HEK293 (cell line): ENCODE measurements around the gene DCHS1.

Experiments used
- GLIS1 ChIP-seq: fragments of 450-650 bp; formaldehyde crosslinking; IDR thresholded peaks from 2 replicates; pipeline ENCODE4 v1.5.1; 2016; ENCODE audit warnings: missing biosample characterization, missing genetic modification characterization
- KLF10 ChIP-seq: fragments of 450-650 bp; IDR thresholded peaks from 2 replicates; pipeline ENCODE4 v1.5.1; 2018; ENCODE audit warnings: missing biosample characterization, mild to moderate bottlenecking, missing genetic modification characterization
- SCRT1 ChIP-seq: fragments of 450-650 bp; formaldehyde crosslinking; IDR thresholded peaks from 2 replicates; pipeline ENCODE4 v1.5.1; 2016; ENCODE audit warnings: missing biosample characterization, missing genetic modification characterization, borderline replicate concordance
- SP2 ChIP-seq: fragments of 450-650 bp; formaldehyde crosslinking; IDR thresholded peaks from 2 replicates; pipeline ENCODE4 v1.5.1; 2016; ENCODE audit warnings: missing biosample characterization, missing genetic modification characterization
- SP7 ChIP-seq: fragments of 450-650 bp; formaldehyde crosslinking; IDR thresholded peaks from 2 replicates; pipeline ENCODE4 v1.5.1; 2016; ENCODE audit warnings: missing biosample characterization, missing genetic modification characterization
- TRIM28 ChIP-seq: IDR thresholded peaks from 2 replicates; pipeline ENCODE4 v1.6.1; 2011; ENCODE audit warnings: low read length, control low read depth, borderline replicate concordance
- ZBTB17 ChIP-seq: fragments of 450-650 bp; formaldehyde crosslinking; IDR thresholded peaks from 2 replicates; pipeline ENCODE4 v1.5.1; 2016; ENCODE audit warnings: missing biosample characterization, missing genetic modification characterization
- ZFHX2 ChIP-seq: fragments of 450-650 bp; formaldehyde crosslinking; conservative IDR thresholded peaks from 2 replicates; pipeline ENCODE4 v1.5.1; 2016; ENCODE audit warnings: missing biosample characterization, missing genetic modification characterization
- ZFP41 ChIP-seq: fragments of 450-650 bp; formaldehyde crosslinking; IDR thresholded peaks from 2 replicates; pipeline ENCODE4 v1.5.1; 2016; ENCODE audit warnings: missing biosample characterization, missing genetic modification characterization, borderline replicate concordance
- ZNF112 ChIP-seq: fragments of 450-650 bp; formaldehyde crosslinking; IDR thresholded peaks from 2 replicates; pipeline ENCODE4 v1.5.0; 2017; ENCODE audit warnings: missing biosample characterization, missing genetic modification characterization
- ZNF146 ChIP-seq: fragments of 450-650 bp; formaldehyde crosslinking; IDR thresholded peaks from 2 replicates; pipeline ENCODE4 v1.5.1; 2016; ENCODE audit warnings: missing biosample characterization, missing genetic modification characterization
- ZNF23 ChIP-seq: fragments of 450-650 bp; formaldehyde crosslinking; IDR thresholded peaks from 2 replicates; pipeline ENCODE4 v1.5.1; 2016; ENCODE audit warnings: missing biosample characterization, missing genetic modification characterization, borderline replicate concordance
- ZNF302 ChIP-seq: fragments of 450-650 bp; formaldehyde crosslinking; IDR thresholded peaks from 2 replicates; pipeline ENCODE4 v1.5.1; 2016; ENCODE audit warnings: missing biosample characterization, missing genetic modification characterization, low read depth
- ZNF350 ChIP-seq: fragments of 450-650 bp; formaldehyde crosslinking; IDR thresholded peaks from 2 replicates; pipeline ENCODE4 v1.5.0; 2017; ENCODE audit warnings: missing biosample characterization, mild to moderate bottlenecking, missing genetic modification characterization
- ZNF473 ChIP-seq: fragments of 450-650 bp; formaldehyde crosslinking; IDR thresholded peaks from 2 replicates; pipeline ENCODE4 v1.5.1; 2017; ENCODE audit warnings: missing biosample characterization, missing genetic modification characterization
- ZNF658 ChIP-seq: fragments of 450-650 bp; formaldehyde crosslinking; IDR thresholded peaks from 2 replicates; pipeline ENCODE4; 2016; ENCODE audit warnings: missing biosample characterization, missing genetic modification characterization
- TF ChIP-seq, protein P1 (sequence below): fragments of 450-650 bp; formaldehyde crosslinking; conservative IDR thresholded peaks from 2 replicates; pipeline ENCODE4 v1.5.1; 2016; ENCODE audit warnings: low read depth, missing biosample characterization, missing genetic modification characterization
- TF ChIP-seq, protein P2 (sequence below): fragments of 450-650 bp; formaldehyde crosslinking; IDR thresholded peaks from 2 replicates; pipeline ENCODE4 v1.5.1; 2016; ENCODE audit warnings: missing biosample characterization, missing genetic modification characterization
- TF ChIP-seq, protein P3 (sequence below): fragments of 450-650 bp; formaldehyde crosslinking; IDR thresholded peaks from 2 replicates; pipeline ENCODE4 v1.5.1; 2016; ENCODE audit warnings: missing biosample characterization, missing genetic modification characterization
- TF ChIP-seq, protein P4 (sequence below): fragments of 450-650 bp; formaldehyde crosslinking; IDR thresholded peaks from 2 replicates; pipeline ENCODE4 v1.5.1; 2016; ENCODE audit warnings: missing biosample characterization, missing genetic modification characterization
- TF ChIP-seq, protein P5 (sequence below): fragments of 450-650 bp; formaldehyde crosslinking; IDR thresholded peaks from 2 replicates; pipeline ENCODE4 v1.5.1; 2016; ENCODE audit warnings: missing biosample characterization, missing genetic modification characterization
- TF ChIP-seq, protein P6 (sequence below): fragments of 450-650 bp; formaldehyde crosslinking; IDR thresholded peaks from 2 replicates; pipeline ENCODE4 v1.5.1; 2017; ENCODE audit warnings: missing biosample characterization, missing genetic modification characterization

The DCHS1 gene

DNA sequence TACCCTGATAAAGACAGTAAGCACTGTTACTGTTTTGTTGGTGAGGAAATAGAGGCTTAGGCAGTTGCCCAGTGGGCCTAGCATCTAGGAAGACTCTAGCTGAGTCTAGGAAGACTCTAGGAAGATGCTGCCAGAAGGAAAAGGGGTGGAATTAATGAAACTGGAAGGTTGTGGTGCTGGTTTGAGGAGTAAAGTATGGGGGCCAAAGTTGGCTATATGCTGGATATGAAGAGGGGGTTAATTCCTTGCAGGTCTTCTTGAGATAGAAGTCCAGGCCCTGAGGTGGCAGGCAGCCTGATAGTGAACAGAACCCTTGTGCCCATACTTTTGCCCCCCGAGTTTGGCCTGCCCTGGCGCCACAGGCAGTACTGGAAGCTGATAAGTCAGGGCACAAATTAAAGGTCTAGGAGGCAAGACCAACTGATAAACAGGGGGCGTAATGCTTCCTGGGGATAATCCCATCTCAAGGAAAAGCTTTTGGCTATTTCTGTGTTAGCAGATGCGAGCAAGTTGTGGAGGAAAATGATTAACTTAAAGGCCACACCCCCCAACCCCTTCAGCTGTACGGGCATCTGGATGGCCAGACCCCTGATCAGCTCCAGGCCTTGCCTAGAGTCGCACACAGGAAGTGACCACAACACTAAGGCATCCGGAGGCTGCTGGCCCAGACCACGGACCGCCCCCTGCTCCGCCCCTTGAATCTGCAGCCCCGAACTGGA lies 49.0 kb downstream of the DCHS1 start (continued):
- TF ChIP-seq, protein P1, sequence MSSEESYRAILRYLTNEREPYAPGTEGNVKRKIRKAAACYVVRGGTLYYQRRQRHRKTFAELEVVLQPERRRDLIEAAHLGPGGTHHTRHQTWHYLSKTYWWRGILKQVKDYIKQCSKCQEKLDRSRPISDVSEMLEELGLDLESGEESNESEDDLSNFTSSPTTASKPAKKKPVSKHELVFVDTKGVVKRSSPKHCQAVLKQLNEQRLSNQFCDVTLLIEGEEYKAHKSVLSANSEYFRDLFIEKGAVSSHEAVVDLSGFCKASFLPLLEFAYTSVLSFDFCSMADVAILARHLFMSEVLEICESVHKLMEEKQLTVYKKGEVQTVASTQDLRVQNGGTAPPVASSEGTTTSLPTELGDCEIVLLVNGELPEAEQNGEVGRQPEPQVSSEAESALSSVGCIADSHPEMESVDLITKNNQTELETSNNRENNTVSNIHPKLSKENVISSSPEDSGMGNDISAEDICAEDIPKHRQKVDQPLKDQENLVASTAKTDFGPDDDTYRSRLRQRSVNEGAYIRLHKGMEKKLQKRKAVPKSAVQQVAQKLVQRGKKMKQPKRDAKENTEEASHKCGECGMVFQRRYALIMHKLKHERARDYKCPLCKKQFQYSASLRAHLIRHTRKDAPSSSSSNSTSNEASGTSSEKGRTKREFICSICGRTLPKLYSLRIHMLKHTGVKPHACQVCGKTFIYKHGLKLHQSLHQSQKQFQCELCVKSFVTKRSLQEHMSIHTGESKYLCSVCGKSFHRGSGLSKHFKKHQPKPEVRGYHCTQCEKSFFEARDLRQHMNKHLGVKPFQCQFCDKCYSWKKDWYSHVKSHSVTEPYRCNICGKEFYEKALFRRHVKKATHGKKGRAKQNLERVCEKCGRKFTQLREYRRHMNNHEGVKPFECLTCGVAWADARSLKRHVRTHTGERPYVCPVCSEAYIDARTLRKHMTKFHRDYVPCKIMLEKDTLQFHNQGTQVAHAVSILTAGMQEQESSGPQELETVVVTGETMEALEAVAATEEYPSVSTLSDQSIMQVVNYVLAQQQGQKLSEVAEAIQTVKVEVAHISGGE (tag by site-specific recombination) = peak; percentile 28; the same call in 1 of the 2 replicates
- no peak for TF ChIP-seq ZNF473
- TF ChIP-seq, protein P2, sequence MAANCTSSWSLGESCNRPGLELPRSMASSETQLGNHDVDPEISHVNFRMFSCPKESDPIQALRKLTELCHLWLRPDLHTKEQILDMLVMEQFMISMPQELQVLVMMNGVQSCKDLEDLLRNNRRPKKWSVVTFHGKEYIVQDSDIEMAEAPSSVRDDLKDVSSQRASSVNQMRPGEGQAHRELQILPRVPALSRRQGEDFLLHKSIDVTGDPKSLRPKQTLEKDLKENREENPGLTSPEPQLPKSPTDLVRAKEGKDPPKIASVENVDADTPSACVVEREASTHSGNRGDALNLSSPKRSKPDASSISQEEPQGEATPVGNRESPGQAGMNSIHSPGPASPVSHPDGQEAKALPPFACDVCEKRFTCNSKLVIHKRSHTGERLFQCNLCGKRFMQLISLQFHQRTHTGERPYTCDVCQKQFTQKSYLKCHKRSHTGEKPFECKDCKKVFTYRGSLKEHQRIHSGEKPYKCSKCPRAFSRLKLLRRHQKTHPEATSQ (tag by site-specific recombination) = no peak
- TF ChIP-seq SP2 (tag by site-specific recombination) = peak; percentile 84
- no peak for TF ChIP-seq SCRT1 (tag by site-specific recombination)
- TF ChIP-seq ZFHX2 = no peak
- TF ChIP-seq, protein P3, sequence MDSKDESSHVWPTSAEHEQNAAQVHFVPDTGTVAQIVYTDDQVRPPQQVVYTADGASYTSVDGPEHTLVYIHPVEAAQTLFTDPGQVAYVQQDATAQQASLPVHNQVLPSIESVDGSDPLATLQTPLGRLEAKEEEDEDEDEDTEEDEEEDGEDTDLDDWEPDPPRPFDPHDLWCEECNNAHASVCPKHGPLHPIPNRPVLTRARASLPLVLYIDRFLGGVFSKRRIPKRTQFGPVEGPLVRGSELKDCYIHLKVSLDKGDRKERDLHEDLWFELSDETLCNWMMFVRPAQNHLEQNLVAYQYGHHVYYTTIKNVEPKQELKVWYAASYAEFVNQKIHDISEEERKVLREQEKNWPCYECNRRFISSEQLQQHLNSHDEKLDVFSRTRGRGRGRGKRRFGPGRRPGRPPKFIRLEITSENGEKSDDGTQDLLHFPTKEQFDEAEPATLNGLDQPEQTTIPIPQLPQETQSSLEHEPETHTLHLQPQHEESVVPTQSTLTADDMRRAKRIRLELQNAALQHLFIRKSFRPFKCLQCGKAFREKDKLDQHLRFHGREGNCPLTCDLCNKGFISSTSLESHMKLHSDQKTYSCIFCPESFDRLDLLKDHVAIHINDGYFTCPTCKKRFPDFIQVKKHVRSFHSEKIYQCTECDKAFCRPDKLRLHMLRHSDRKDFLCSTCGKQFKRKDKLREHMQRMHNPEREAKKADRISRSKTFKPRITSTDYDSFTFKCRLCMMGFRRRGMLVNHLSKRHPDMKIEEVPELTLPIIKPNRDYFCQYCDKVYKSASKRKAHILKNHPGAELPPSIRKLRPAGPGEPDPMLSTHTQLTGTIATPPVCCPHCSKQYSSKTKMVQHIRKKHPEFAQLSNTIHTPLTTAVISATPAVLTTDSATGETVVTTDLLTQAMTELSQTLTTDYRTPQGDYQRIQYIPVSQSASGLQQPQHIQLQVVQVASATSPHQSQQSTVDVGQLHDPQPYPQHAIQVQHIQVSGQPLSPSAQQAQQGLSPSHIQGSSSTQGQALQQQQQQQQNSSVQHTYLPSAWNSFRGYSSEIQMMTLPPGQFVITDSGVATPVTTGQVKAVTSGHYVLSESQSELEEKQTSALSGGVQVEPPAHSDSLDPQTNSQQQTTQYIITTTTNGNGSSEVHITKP = peak; percentile 79
- no peak for TF ChIP-seq ZNF350 (tag by site-specific recombination)
- no peak for TF ChIP-seq GLIS1 (tag by site-specific recombination)
- peak; percentile 31; the same call in 1 of the 2 replicates for TF ChIP-seq SP7
- TF ChIP-seq ZNF23 (tag by site-specific recombination) = no peak
- TF ChIP-seq ZBTB17 (tag by site-specific recombination) = peak; percentile 81
- TF ChIP-seq ZNF658 (tag by site-specific recombination) = no peak
- TF ChIP-seq ZNF302 (tag by site-specific recombination) = no peak
- TF ChIP-seq, protein P4, sequence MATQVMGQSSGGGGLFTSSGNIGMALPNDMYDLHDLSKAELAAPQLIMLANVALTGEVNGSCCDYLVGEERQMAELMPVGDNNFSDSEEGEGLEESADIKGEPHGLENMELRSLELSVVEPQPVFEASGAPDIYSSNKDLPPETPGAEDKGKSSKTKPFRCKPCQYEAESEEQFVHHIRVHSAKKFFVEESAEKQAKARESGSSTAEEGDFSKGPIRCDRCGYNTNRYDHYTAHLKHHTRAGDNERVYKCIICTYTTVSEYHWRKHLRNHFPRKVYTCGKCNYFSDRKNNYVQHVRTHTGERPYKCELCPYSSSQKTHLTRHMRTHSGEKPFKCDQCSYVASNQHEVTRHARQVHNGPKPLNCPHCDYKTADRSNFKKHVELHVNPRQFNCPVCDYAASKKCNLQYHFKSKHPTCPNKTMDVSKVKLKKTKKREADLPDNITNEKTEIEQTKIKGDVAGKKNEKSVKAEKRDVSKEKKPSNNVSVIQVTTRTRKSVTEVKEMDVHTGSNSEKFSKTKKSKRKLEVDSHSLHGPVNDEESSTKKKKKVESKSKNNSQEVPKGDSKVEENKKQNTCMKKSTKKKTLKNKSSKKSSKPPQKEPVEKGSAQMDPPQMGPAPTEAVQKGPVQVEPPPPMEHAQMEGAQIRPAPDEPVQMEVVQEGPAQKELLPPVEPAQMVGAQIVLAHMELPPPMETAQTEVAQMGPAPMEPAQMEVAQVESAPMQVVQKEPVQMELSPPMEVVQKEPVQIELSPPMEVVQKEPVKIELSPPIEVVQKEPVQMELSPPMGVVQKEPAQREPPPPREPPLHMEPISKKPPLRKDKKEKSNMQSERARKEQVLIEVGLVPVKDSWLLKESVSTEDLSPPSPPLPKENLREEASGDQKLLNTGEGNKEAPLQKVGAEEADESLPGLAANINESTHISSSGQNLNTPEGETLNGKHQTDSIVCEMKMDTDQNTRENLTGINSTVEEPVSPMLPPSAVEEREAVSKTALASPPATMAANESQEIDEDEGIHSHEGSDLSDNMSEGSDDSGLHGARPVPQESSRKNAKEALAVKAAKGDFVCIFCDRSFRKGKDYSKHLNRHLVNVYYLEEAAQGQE = no peak
- peak; percentile 76 for TF ChIP-seq KLF10
- TF ChIP-seq, protein P5, sequence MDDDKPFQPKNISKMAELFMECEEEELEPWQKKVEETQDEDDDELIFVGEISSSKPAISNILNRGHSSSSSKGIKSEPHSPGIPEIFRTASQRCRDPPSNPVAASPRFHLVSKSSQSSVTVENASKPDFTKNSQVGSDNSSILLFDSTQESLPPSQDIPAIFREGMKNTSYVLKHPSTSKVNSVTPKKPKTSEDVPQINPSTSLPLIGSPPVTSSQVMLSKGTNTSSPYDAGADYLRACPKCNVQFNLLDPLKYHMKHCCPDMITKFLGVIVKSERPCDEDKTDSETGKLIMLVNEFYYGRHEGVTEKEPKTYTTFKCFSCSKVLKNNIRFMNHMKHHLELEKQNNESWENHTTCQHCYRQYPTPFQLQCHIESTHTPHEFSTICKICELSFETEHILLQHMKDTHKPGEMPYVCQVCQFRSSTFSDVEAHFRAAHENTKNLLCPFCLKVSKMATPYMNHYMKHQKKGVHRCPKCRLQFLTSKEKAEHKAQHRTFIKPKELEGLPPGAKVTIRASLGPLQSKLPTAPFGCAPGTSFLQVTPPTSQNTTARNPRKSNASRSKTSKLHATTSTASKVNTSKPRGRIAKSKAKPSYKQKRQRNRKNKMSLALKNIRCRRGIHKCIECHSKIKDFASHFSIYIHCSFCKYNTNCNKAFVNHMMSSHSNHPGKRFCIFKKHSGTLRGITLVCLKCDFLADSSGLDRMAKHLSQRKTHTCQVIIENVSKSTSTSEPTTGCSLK (tag by site-specific recombination) = no peak
- TF ChIP-seq ZNF112 (tag by site-specific recombination) = no peak
- TF ChIP-seq, protein P6, sequence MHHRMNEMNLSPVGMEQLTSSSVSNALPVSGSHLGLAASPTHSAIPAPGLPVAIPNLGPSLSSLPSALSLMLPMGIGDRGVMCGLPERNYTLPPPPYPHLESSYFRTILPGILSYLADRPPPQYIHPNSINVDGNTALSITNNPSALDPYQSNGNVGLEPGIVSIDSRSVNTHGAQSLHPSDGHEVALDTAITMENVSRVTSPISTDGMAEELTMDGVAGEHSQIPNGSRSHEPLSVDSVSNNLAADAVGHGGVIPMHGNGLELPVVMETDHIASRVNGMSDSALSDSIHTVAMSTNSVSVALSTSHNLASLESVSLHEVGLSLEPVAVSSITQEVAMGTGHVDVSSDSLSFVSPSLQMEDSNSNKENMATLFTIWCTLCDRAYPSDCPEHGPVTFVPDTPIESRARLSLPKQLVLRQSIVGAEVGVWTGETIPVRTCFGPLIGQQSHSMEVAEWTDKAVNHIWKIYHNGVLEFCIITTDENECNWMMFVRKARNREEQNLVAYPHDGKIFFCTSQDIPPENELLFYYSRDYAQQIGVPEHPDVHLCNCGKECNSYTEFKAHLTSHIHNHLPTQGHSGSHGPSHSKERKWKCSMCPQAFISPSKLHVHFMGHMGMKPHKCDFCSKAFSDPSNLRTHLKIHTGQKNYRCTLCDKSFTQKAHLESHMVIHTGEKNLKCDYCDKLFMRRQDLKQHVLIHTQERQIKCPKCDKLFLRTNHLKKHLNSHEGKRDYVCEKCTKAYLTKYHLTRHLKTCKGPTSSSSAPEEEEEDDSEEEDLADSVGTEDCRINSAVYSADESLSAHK (tag by site-specific recombination) = no peak
- no peak for TF ChIP-seq ZFP41 (tag by site-specific recombination)
- no peak for TF ChIP-seq TRIM28
- TF ChIP-seq ZNF146 (tag by site-specific recombination) = no peak
